Measurements from ENCODE around the gene ATP5IF1. TPM values are rescaled to one million over a fixed set of nuclear protein-coding genes. Genes with fewer than 3 reads are reported as not detected.

Gene ATP5IF1
- total RNA-seq, 1 experiment from 2014 or later, result 214 TPM

GRCh38 chr1:28282426-28283407 is 46.8 kb downstream of the ATP5IF1 start:
- Mint-ChIP-seq H3K4me1 (ENCODE audit: insufficient read depth, unreplicated experiment) (no peaks in the 10 kb centered on the region), H3K9me3 (ENCODE audit: unreplicated experiment) (no peaks in the 10 kb centered on the region), H3K36me3 (ENCODE audit: insufficient read depth, unreplicated experiment) (peaks cover 81% of the 10 kb centered on the region), H3K27ac (ENCODE audit: low read depth, unreplicated experiment) (no peak overlapping the region), H3K27me3 (ENCODE audit: insufficient read depth, unreplicated experiment) (no peaks in the 10 kb centered on the region), H3K4me3 (ENCODE audit: unreplicated experiment) (no peak overlapping the region)
- no peak for TF ChIP-seq CTCF (IDR thresholded peaks at IDR 0.05; ENCODE audit: unreplicated experiment)
- no TSS peak for BruUV-seq (replicated peaks)
- ChIA-PET CTCF (no interaction called here), POLR2A (interaction anchor here (1.5 to 3.4 kb wide), 3 partner anchors 22 to 46 kb away, joined by 6 to 22 read pairs (median 18); partner anchors contain the start of genes MED18 and SESN2)
- no peak for DNase-seq (ENCODE audit: unreplicated experiment)
- intact Hi-C loops (cut with micrococcal nuclease), result no loop called here

GRCh38 chr1:28286111-28286510 is 50.2 kb downstream of the ATP5IF1 start:
- intact Hi-C loops (cut with micrococcal nuclease), result no loop called here
- BruUV-seq (replicated peaks), result no TSS peak
- CTCF ChIA-PET, result interaction anchor here (1.0 to 3.0 kb wide), 2 partner anchors 14 to 37 kb away, joined by 3 to 15 read pairs; no protein-coding TSS in a partner anchor
- no peak for DNase-seq (ENCODE audit: unreplicated experiment)
- H3K9me3 Mint-ChIP-seq (ENCODE audit: unreplicated experiment), result no peaks in the 10 kb centered on the region
- H3K4me3 Mint-ChIP-seq (ENCODE audit: unreplicated experiment), result no peak overlapping the region
- POLR2A ChIA-PET, result interaction anchor here (0.7 to 3.4 kb wide), 7 partner anchors 11 to 56 kb away, joined by 3 to 22 read pairs (median 8); partner anchors contain the start of gene SESN2
- TF ChIP-seq CTCF (IDR thresholded peaks at IDR 0.05; ENCODE audit: unreplicated experiment), result no peak
- H3K27me3 Mint-ChIP-seq (ENCODE audit: insufficient read depth, unreplicated experiment), result no peaks in the 10 kb centered on the region
- H3K4me1 Mint-ChIP-seq (ENCODE audit: insufficient read depth, unreplicated experiment), result no peaks in the 10 kb centered on the region
- no peak overlapping the region for H3K27ac Mint-ChIP-seq (ENCODE audit: low read depth, unreplicated experiment)
- peaks cover 47% of the 10 kb centered on the region for H3K36me3 Mint-ChIP-seq (ENCODE audit: insufficient read depth, unreplicated experiment)

Other genes starting within 250 kb of the ATP5IF1 start
- 13.3 and 14.4 TPM in 2 replicates for gene EYA3, start 147.5 kb upstream of the ATP5IF1 start, total RNA-seq (2022)
- 1.6 and 1.8 TPM in 2 replicates for gene PTAFR, start 59.4 kb upstream of the ATP5IF1 start, total RNA-seq (2022)
- 59.6 and 60.0 TPM in 2 replicates for gene DNAJC8, start 3.1 kb upstream of the ATP5IF1 start, total RNA-seq (2022)
- 106 and 118 TPM in 2 replicates for gene SESN2, start 23.4 kb downstream of the ATP5IF1 start, total RNA-seq (2022)
- 19.0 and 22.9 TPM in 2 replicates for gene MED18, start 92.9 kb downstream of the ATP5IF1 start, total RNA-seq (2022)
- gene PHACTR4, start 133.6 kb downstream of the ATP5IF1 start, total RNA-seq (2022), result 50.7 and 56.4 TPM in 2 replicates